Measurements from ENCODE around the gene WNT6. TPM values are rescaled to one million over a fixed set of nuclear protein-coding genes. Genes with fewer than 3 reads are reported as not detected.

Gene WNT6
- not detected for total RNA-seq (ENCODE audit: unreplicated experiment)
- long read RNA-seq = 0 reads

DNA sequence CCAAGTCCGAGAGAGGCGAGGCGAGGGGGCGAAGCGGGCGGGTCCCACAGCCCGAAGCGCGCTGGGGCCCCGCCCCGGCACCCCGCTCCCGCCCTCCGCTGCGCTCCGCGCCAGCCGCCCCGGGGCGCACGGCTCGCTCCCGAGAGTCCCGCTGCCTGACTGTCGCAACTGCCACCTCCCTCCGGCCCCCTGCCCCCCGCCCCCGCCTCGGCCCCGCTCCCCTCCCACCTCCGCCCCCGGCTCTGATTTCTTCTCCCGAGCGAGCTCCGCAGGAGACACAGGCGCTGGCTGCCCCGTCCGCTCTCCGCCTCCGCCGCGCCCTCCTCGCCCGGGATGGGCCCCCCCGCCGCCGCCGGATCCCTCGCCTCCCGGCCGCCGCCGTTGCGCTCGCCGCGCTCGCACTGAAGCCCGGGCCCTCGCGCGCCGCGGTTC lies at the start of gene WNT6:
WNT6 (plus strand) TSS at position 250 of the 432 bp plus-strand sequence. CDS start 233 bp downstream, outside the sequence.
- peaks cover 54% of the 10 kb centered on the region for H3K27me3 Mint-ChIP-seq (ENCODE audit: unreplicated experiment)
- TF ChIP-seq CTCF (IDR thresholded peaks at IDR 0.05; ENCODE audit: unreplicated experiment) = no peak
- no peak within 1 kb of the TSS for H3K4me3 Mint-ChIP-seq (ENCODE audit: unreplicated experiment)
- peaks cover 12% of the 10 kb centered on the region for H3K4me1 Mint-ChIP-seq (ENCODE audit: unreplicated experiment)
- H3K36me3 Mint-ChIP-seq (ENCODE audit: low read depth, unreplicated experiment) = no peaks in the 10 kb centered on the region
- H3K9me3 Mint-ChIP-seq (ENCODE audit: unreplicated experiment) = no peaks in the 10 kb centered on the region
- no peak for DNase-seq (ENCODE audit: low spot score)
- peak within 1 kb of the TSS; percentile 24 for H3K27ac Mint-ChIP-seq (ENCODE audit: unreplicated experiment)

- Mint-ChIP-seq H3K27me3 (ENCODE audit: unreplicated experiment) (peaks cover 1% of the 10 kb centered on the region), H3K4me1 (ENCODE audit: unreplicated experiment) (peaks cover 10% of the 10 kb centered on the region), H3K36me3 (ENCODE audit: low read depth, unreplicated experiment) (peaks cover 6% of the 10 kb centered on the region), H3K4me3 (ENCODE audit: unreplicated experiment) (no peak overlapping the region), H3K27ac (ENCODE audit: unreplicated experiment) (no peak overlapping the region), H3K9me3 (ENCODE audit: unreplicated experiment) (no peaks in the 10 kb centered on the region)
- no peak for DNase-seq (ENCODE audit: low spot score)
- TF ChIP-seq CTCF (IDR thresholded peaks at IDR 0.05; ENCODE audit: unreplicated experiment) = no peak
Measured at GRCh38 chr2:218810256-218810655, 49.3 kb upstream of the WNT6 start.

GRCh38 chr2:218811382-218811781 lies 48.2 kb upstream of the WNT6 start:
- TF ChIP-seq CTCF (IDR thresholded peaks at IDR 0.05; ENCODE audit: unreplicated experiment) = no peak
- Mint-ChIP-seq H3K4me1 (ENCODE audit: unreplicated experiment) (peaks cover 3% of the 10 kb centered on the region), H3K36me3 (ENCODE audit: low read depth, unreplicated experiment) (peaks cover 8% of the 10 kb centered on the region), H3K4me3 (ENCODE audit: unreplicated experiment) (no peak overlapping the region), H3K27ac (ENCODE audit: unreplicated experiment) (no peak overlapping the region), H3K9me3 (ENCODE audit: unreplicated experiment) (no peaks in the 10 kb centered on the region), H3K27me3 (ENCODE audit: unreplicated experiment) (peaks cover 1% of the 10 kb centered on the region)
- no peak for DNase-seq (ENCODE audit: low spot score)

GRCh38 chr2:218812096-218812815 lies 47.3 kb upstream of the WNT6 start:
- no peak for TF ChIP-seq CTCF (IDR thresholded peaks at IDR 0.05; ENCODE audit: unreplicated experiment)
- H3K27ac Mint-ChIP-seq (ENCODE audit: unreplicated experiment) = no peak overlapping the region
- peaks cover 5% of the 10 kb centered on the region for H3K27me3 Mint-ChIP-seq (ENCODE audit: unreplicated experiment)
- no peak overlapping the region for H3K4me3 Mint-ChIP-seq (ENCODE audit: unreplicated experiment)
- peaks cover 12% of the 10 kb centered on the region for H3K36me3 Mint-ChIP-seq (ENCODE audit: low read depth, unreplicated experiment)
- no peaks in the 10 kb centered on the region for H3K9me3 Mint-ChIP-seq (ENCODE audit: unreplicated experiment)
- no peak for DNase-seq (ENCODE audit: low spot score)
- no peaks in the 10 kb centered on the region for H3K4me1 Mint-ChIP-seq (ENCODE audit: unreplicated experiment)

- H3K36me3 Mint-ChIP-seq (ENCODE audit: low read depth, unreplicated experiment) = peaks cover 12% of the 10 kb centered on the region
- H3K4me1 Mint-ChIP-seq (ENCODE audit: unreplicated experiment) = no peaks in the 10 kb centered on the region
- peaks cover 5% of the 10 kb centered on the region for H3K27me3 Mint-ChIP-seq (ENCODE audit: unreplicated experiment)
- no peaks in the 10 kb centered on the region for H3K9me3 Mint-ChIP-seq (ENCODE audit: unreplicated experiment)
- no peak overlapping the region for H3K27ac Mint-ChIP-seq (ENCODE audit: unreplicated experiment)
- no peak overlapping the region for H3K4me3 Mint-ChIP-seq (ENCODE audit: unreplicated experiment)
- TF ChIP-seq CTCF (IDR thresholded peaks at IDR 0.05; ENCODE audit: unreplicated experiment) = no peak
- DNase-seq (ENCODE audit: low spot score) = no peak
Measured at GRCh38 chr2:218812861-218813260, 46.7 kb upstream of the WNT6 start.
